CD14-positive monocyte (primary cell): ENCODE results near the gene CELF4. TPM values are rescaled to one million over a fixed set of nuclear protein-coding genes. Genes with fewer than 3 reads are reported as not detected.

Experiments used
- DNase-seq, 3 donors: peaks; one replicate each; pipeline ENCODE4 v3.0.0-alpha.2; 2011 to 2022
- H2AFZ ChIP-seq: 2 replicates; pipeline ENCODE4 v1.6.0; 2012; ENCODE audit warnings: mild to moderate bottlenecking, low read depth, low read length, inconsistent platforms; ENCODE audit not compliant: insufficient read depth, poor library complexity, severe bottlenecking
- H3K27ac ChIP-seq, 2 donors: 1 replicate in 1 of 2; 2 replicates in 1 of 2; pipeline ENCODE4 v1.5.1; 2012 to 2013; ENCODE audit warnings: low read length in 2 of 2, control low read depth in 1 of 2, inconsistent platforms in 1 of 2, low read depth in 1 of 2, mild to moderate bottlenecking in 1 of 2
- H3K27me3 ChIP-seq, 2 donors: one replicate each; pipeline versions ENCODE4 v1.6.0 to v1.6.1; 2011 to 2013; ENCODE audit warnings: low read length in 2 of 2; ENCODE audit not compliant: control insufficient read depth in 2 of 2, insufficient read depth in 2 of 2
- H3K36me3 ChIP-seq, 2 donors: replicated peaks in 1 of 2; 1 replicate in 1 of 2; 2 replicates in 1 of 2; pipeline versions ENCODE4 v1.5.1 to v1.6.1; 2012 to 2013; ENCODE audit warnings: low read length in 2 of 2, control low read depth in 1 of 2, inconsistent platforms in 1 of 2, mild to moderate bottlenecking in 1 of 2; ENCODE audit not compliant: insufficient read depth in 2 of 2, control insufficient read depth in 1 of 2
- H3K4me1 ChIP-seq, 2 donors: 1 replicate in 1 of 2; 2 replicates in 1 of 2; pipeline versions ENCODE4 v1.5.1 to v1.6.1; 2012 to 2013; ENCODE audit warnings: low read length in 2 of 2, control low read depth in 1 of 2, inconsistent platforms in 1 of 2, mild to moderate bottlenecking in 1 of 2, moderate library complexity in 1 of 2; ENCODE audit not compliant: insufficient read depth in 2 of 2, control insufficient read depth in 1 of 2
- H3K4me2 ChIP-seq: replicated peaks from 2 replicates; pipeline ENCODE3; 2012; ENCODE audit warnings: low read length, moderate library complexity, mild to moderate bottlenecking; ENCODE audit not compliant: poor library complexity, severe bottlenecking; ENCODE audit errors: extremely low read depth
- H3K4me3 ChIP-seq, 3 experiments: fragments of 200-600 bp in 1 of 3; sonication (generic) in 1 of 3; replicated peaks in 1 of 3; 1 replicate in 2 of 3; 2 replicates in 1 of 3; pipeline ENCODE4 v1.5.1; 2011 to 2013; ENCODE audit warnings: low read length in 3 of 3, mild to moderate bottlenecking in 3 of 3, control low read depth in 2 of 3, low read depth in 2 of 3, inconsistent platforms in 1 of 3, moderate library complexity in 1 of 3
- H3K79me2 ChIP-seq: 2 replicates; pipeline ENCODE4 v1.6.0; 2012; ENCODE audit warnings: mild to moderate bottlenecking, control low read depth, inconsistent platforms, low read length, moderate library complexity; ENCODE audit not compliant: insufficient read depth
- H3K9ac ChIP-seq: 2 replicates; pipeline ENCODE4 v1.6.0; 2017; ENCODE audit warnings: low read length, mild to moderate bottlenecking; ENCODE audit not compliant: insufficient read depth, poor library complexity, severe bottlenecking
- H3K9me3 ChIP-seq, 2 donors: replicated peaks in 1 of 2; 1 replicate in 1 of 2; 2 replicates in 1 of 2; pipeline versions ENCODE4 v1.5.1 to v1.6.1; 2012 to 2013; ENCODE audit warnings: low read length in 2 of 2, control low read depth in 1 of 2; ENCODE audit not compliant: control insufficient read depth in 1 of 2, insufficient read depth in 1 of 2
- H4K20me1 ChIP-seq: 2 replicates; pipeline ENCODE4 v1.6.0; 2012; ENCODE audit warnings: mild to moderate bottlenecking, low read length, control low read depth, moderate library complexity; ENCODE audit not compliant: insufficient read depth
- H3K27ac Mint-ChIP-seq, 7 donors: one replicate each; pipeline ENCODE4 v1.8.0; 2020; ENCODE audit warnings: mild to moderate bottlenecking in 7 of 7, mixed read lengths in 7 of 7, moderate library complexity in 6 of 7, inconsistent platforms in 2 of 7
- H3K27me3 Mint-ChIP-seq, 3 donors: one replicate each; pipeline ENCODE4 v1.8.0; 2021 to 2022; ENCODE audit warnings: low read depth in 3 of 3, mild to moderate bottlenecking in 3 of 3, mixed read lengths in 3 of 3, moderate library complexity in 3 of 3, inconsistent platforms in 1 of 3
- H3K36me3 Mint-ChIP-seq, 2 donors: one replicate each; pipeline ENCODE4 v1.8.0; 2020; ENCODE audit warnings: mixed read lengths in 2 of 2, inconsistent platforms in 1 of 2, mild to moderate bottlenecking in 1 of 2
- H3K4me1 Mint-ChIP-seq: one replicate; pipeline ENCODE4 v1.8.0; 2020; ENCODE audit warnings: mild to moderate bottlenecking, mixed read lengths
- H3K4me3 Mint-ChIP-seq, 2 donors: one replicate each; pipeline ENCODE4 v1.8.0; 2020; ENCODE audit warnings: mild to moderate bottlenecking in 2 of 2, mixed read lengths in 2 of 2, moderate library complexity in 1 of 2
- H3K9me3 Mint-ChIP-seq, 7 donors: one replicate each; pipeline ENCODE4 v1.8.0; 2020 to 2022; ENCODE audit warnings: mixed read lengths in 7 of 7, mild to moderate bottlenecking in 6 of 7, moderate library complexity in 6 of 7, inconsistent platforms in 2 of 7
- CTCF ChIP-seq: fragments of 200-600 bp; IDR thresholded peaks from one replicate; pipeline ENCODE4 v1.8.0; 2022; ENCODE audit warnings: antibody characterized with exemption, mild to moderate bottlenecking
- WGBS: methylation state at CpG from one replicate; pipeline ENCODE4 v1.1.5; 2013; ENCODE audit warnings: missing lambda C conversion rate; ENCODE audit not compliant: insufficient coverage; 5-methylcytosine and 5-hydroxymethylcytosine counted together
- intact Hi-C, 2 donors: fragments of 100-400 bp; cut with micrococcal nuclease; formaldehyde crosslinking; loops; one replicate each; pipeline versions ENCODE4 v1.15.0 to v1.15.1; 2023
- polyA plus RNA-seq, 3 donors: library from polyadenylated mRNA; depleted of rRNA in 1 of 3; unstranded in 2 of 3; stranded (reverse) in 1 of 3; fragments of 300-500 nt in 2 of 3; fragments of >200 nt in 1 of 3; fragmentation: Illumina TruSeq in 2 of 3; gene quantifications; 1 replicate in 2 of 3; 2 replicates in 1 of 3; pipeline ENCODE4 v1.2.3, GENCODE V29; 2012 to 2021

Gene CELF4
- polyA plus RNA-seq, 3 donors = not detected

GRCh38 chr18:37486848-37487247, 78.8 kb downstream of the CELF4 start:
- no peaks in the 10 kb centered on the region for H3K79me2 ChIP-seq

GRCh38 chr18:37484983-37485834, 80.4 kb downstream of the CELF4 start:
- peaks cover 0 to 7% (median 3%) of the 10 kb centered on the region in 7 donors for H3K9me3 Mint-ChIP-seq
- H3K4me1 Mint-ChIP-seq = peaks cover 3% of the 10 kb centered on the region
- intact Hi-C loops = no loop called here
- no peak overlapping the region for H3K27ac Mint-ChIP-seq
- under 1% methylated on average over 91 of the region's 98 CpGs for WGBS
- no peaks in the 10 kb centered on the region for H3K79me2 ChIP-seq
- no peak overlapping the region for H3K4me2 ChIP-seq
- H3K4me1 ChIP-seq = no peaks in the 10 kb centered on the region
- TF ChIP-seq CTCF = peak; percentile 15
- no peak overlapping the region for H3K27ac ChIP-seq
- peaks cover 53 to 69% (median 65%) of the 10 kb centered on the region in 3 donors for H3K27me3 Mint-ChIP-seq
- H3K36me3 ChIP-seq = no peaks in the 10 kb centered on the region
- H4K20me1 ChIP-seq = no peaks in the 10 kb centered on the region
- peaks cover 0 to 5% of the 10 kb centered on the region in 2 donors for H3K9me3 ChIP-seq
- no peak overlapping the region for H3K9ac ChIP-seq
- H3K27me3 ChIP-seq = peaks cover 23 to 57% of the 10 kb centered on the region in 2 donors
- H3K4me3 ChIP-seq = no peak overlapping the region
- H3K4me3 Mint-ChIP-seq = peak overlapping the region in 1 of 2 donors; percentile 70
- no peak overlapping the region for H2AFZ ChIP-seq
- DNase-seq = no peak
- no peaks in the 10 kb centered on the region for H3K36me3 Mint-ChIP-seq

More at GRCh38 chr18:37486848-37487247, 78.8 kb downstream of the CELF4 start:
- H3K9me3 Mint-ChIP-seq = peaks cover 0 to 7% (median 3%) of the 10 kb centered on the region in 7 donors
- Histone ChIP-seq H2AFZ (no peak overlapping the region), H3K4me3 (no peak overlapping the region), H3K36me3 (no peaks in the 10 kb centered on the region), H4K20me1 (no peaks in the 10 kb centered on the region), H3K27ac (no peak overlapping the region), H3K27me3 (peaks cover 23 to 57% of the 10 kb centered on the region in 2 donors), H3K4me2 (no peak overlapping the region), H3K9me3 (peaks cover 0 to 5% of the 10 kb centered on the region in 2 donors), H3K4me1 (no peaks in the 10 kb centered on the region), H3K9ac (no peak overlapping the region)
- H3K4me3 Mint-ChIP-seq = peak overlapping the region in 1 of 2 donors; percentile 70
- H3K36me3 Mint-ChIP-seq = no peaks in the 10 kb centered on the region
- H3K4me1 Mint-ChIP-seq = peaks cover 3% of the 10 kb centered on the region
- no peak for TF ChIP-seq CTCF
- intact Hi-C loops = no loop called here
- 81% methylated on average over 4 of the region's 5 CpGs for WGBS
- peaks cover 55 to 68% (median 62%) of the 10 kb centered on the region in 3 donors for H3K27me3 Mint-ChIP-seq
- DNase-seq = no peak
- H3K27ac Mint-ChIP-seq = no peak overlapping the region
